Measurements from ENCODE around the gene SLC9A3. TPM values are rescaled to one million over a fixed set of nuclear protein-coding genes. Genes with fewer than 3 reads are reported as not detected.

Gene SLC9A3
- total and polyA plus RNA-seq, 4 donors = 0.94 to 3.8 (median 1.5) TPM

DNA sequence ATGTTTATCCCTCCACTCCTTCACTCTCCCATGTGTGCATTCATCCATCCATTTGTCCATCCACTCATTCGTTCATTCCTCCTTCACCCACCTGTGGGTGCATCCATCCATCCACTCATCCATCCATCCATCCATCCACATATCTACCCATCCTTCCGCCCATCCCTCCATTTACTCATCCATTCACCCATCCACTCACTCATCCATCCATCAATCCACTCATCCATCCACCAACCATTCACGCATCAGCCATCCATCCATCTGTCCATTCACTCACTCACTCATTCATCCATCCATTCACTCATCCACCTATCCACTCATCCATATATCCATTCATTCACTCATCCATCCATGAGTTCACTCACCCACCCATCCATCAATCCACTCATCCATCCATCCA is 7.3 kb downstream of the SLC9A3 start:
- Histone ChIP-seq H3K9me3 (ENCODE audit: control insufficient read depth in 4 of 4, insufficient read depth in 3 of 4, low read length in 3 of 4) (peaks cover 0 to 2% (median 0%) of the 10 kb centered on the region in 4 donors), H3K9ac (ENCODE audit: insufficient read depth in 1 of 2, low read length in 2 of 2) (no peak overlapping the region), H3K4me3 (no peak overlapping the region), H3K27ac (ENCODE audit: low read depth in 1 of 2, low read length in 1 of 2) (no peak overlapping the region), H3K27me3 (ENCODE audit: control insufficient read depth in 3 of 3, insufficient read depth in 3 of 3, low read length in 2 of 3) (peaks cover 10 to 22% (median 11%) of the 10 kb centered on the region in 3 donors), H3K36me3 (ENCODE audit: control insufficient read depth in 4 of 4, insufficient read depth in 4 of 4, low read length in 4 of 4) (no peaks in the 10 kb centered on the region), H3K4me1 (ENCODE audit: control insufficient read depth in 5 of 5, insufficient read depth in 5 of 5, low read length in 5 of 5) (no peaks in the 10 kb centered on the region)
- WGBS, 2 donors = 91 to 94% methylated on average over 3 of the region's 3 CpGs
- ATAC-seq (ENCODE audit: insufficient read depth, low FRiP score) (no peak), DNase-seq (no peak)
- TF ChIP-seq, protein P1, sequence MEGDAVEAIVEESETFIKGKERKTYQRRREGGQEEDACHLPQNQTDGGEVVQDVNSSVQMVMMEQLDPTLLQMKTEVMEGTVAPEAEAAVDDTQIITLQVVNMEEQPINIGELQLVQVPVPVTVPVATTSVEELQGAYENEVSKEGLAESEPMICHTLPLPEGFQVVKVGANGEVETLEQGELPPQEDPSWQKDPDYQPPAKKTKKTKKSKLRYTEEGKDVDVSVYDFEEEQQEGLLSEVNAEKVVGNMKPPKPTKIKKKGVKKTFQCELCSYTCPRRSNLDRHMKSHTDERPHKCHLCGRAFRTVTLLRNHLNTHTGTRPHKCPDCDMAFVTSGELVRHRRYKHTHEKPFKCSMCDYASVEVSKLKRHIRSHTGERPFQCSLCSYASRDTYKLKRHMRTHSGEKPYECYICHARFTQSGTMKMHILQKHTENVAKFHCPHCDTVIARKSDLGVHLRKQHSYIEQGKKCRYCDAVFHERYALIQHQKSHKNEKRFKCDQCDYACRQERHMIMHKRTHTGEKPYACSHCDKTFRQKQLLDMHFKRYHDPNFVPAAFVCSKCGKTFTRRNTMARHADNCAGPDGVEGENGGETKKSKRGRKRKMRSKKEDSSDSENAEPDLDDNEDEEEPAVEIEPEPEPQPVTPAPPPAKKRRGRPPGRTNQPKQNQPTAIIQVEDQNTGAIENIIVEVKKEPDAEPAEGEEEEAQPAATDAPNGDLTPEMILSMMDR (IDR thresholded peaks at IDR 0.05; ENCODE audit: control extremely low read depth, extremely low read depth) = no peak

DNA sequence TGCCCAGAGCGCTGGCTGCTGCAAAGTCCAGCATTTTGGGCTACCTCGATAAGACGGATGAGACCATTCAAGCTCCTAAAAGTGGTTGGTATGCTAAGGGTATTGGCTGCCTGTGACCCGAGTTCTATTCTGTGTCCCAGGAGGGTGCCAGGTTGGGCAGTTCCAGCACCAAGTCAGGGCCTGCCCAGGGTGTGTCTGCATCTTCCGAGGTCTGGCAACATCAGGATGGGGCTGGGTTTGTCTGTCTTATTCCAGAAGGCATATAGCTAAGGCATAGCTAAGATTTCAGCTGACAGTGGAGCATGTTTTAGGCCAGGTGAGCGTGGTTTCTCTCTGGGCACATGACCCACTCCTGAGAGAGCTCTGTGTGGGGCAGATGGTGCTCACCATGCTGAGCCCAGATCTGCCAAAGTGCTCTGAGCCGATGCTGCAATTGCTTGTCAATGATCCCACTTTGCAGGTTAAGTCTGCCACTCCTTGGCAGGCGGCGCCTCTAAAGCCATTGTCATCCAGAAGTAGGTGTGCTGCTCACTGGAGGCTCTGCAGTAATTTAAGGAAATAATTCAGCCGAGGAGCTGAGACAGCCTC is 7.8 kb downstream of the SLC9A3 start:
- Histone ChIP-seq H3K27ac (ENCODE audit: low read depth in 1 of 2, low read length in 1 of 2) (no peak overlapping the region), H3K4me1 (ENCODE audit: control insufficient read depth in 5 of 5, insufficient read depth in 5 of 5, low read length in 5 of 5) (no peaks in the 10 kb centered on the region), H3K27me3 (ENCODE audit: control insufficient read depth in 3 of 3, insufficient read depth in 3 of 3, low read length in 2 of 3) (peaks cover 4 to 16% (median 11%) of the 10 kb centered on the region in 3 donors), H3K4me3 (no peak overlapping the region), H3K36me3 (ENCODE audit: control insufficient read depth in 4 of 4, insufficient read depth in 4 of 4, low read length in 4 of 4) (no peaks in the 10 kb centered on the region), H3K9me3 (ENCODE audit: control insufficient read depth in 4 of 4, insufficient read depth in 3 of 4, low read length in 3 of 4) (peaks cover 0 to 3% (median 0%) of the 10 kb centered on the region in 4 donors), H3K9ac (ENCODE audit: insufficient read depth in 1 of 2, low read length in 2 of 2) (no peak overlapping the region)
- DNase-seq (no peak), ATAC-seq (ENCODE audit: insufficient read depth, low FRiP score) (no peak)
- TF ChIP-seq, protein P1 (IDR thresholded peaks at IDR 0.05; ENCODE audit: control extremely low read depth, extremely low read depth) = no peak
- 82 to 89% methylated on average over 10 of the region's 10 CpGs for WGBS, 2 donors

DNA sequence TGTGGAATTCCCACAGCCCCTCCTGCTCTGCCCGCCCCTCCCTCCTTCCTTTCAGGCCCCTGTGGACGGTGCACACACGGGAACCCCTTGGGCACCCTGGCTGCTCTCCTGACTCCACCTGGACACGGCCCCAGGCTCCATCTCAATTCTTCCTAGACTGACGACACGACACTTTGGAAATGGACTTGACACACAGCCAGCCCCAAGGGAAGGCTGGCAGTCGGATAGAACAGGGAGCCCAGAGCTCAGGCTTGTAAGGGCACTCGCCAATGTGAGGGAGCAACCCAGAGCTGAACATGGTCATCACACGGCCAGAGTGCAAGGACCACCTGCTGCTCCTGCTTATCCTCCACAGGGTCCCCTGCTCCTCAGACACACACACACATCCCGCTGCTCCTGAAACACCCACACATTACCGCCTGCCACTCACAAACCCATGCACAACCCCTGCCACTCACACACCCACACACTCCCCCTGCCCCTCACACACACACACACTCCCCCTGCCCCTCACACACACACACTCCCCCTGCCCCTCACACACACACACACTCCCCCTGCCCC is 8.9 kb downstream of the SLC9A3 start:
- Histone ChIP-seq H3K9ac (ENCODE audit: insufficient read depth in 1 of 2, low read length in 2 of 2) (no peak overlapping the region), H3K9me3 (ENCODE audit: control insufficient read depth in 4 of 4, insufficient read depth in 3 of 4, low read length in 3 of 4) (peaks cover 0 to 4% (median 0%) of the 10 kb centered on the region in 4 donors), H3K27me3 (ENCODE audit: control insufficient read depth in 3 of 3, insufficient read depth in 3 of 3, low read length in 2 of 3) (peaks cover 0 to 12% (median 5%) of the 10 kb centered on the region in 3 donors), H3K4me1 (ENCODE audit: control insufficient read depth in 5 of 5, insufficient read depth in 5 of 5, low read length in 5 of 5) (no peaks in the 10 kb centered on the region), H3K27ac (ENCODE audit: low read depth in 1 of 2, low read length in 1 of 2) (no peak overlapping the region), H3K4me3 (no peak overlapping the region), H3K36me3 (ENCODE audit: control insufficient read depth in 4 of 4, insufficient read depth in 4 of 4, low read length in 4 of 4) (no peaks in the 10 kb centered on the region)
- TF ChIP-seq, protein P1 (IDR thresholded peaks at IDR 0.05; ENCODE audit: control extremely low read depth, extremely low read depth) = no peak
- no peak for DNase-seq
- WGBS, 2 donors = 40 to 59% methylated on average over 9 to 11 of the region's 11 CpGs
- no peak for ATAC-seq (ENCODE audit: insufficient read depth, low FRiP score)

Data from lung (tissue), 12 donors.